SIG-M5 treated with dmso at 0.1 percent for 504 hours (cell line): ENCODE results near the gene GNAT2.

Experiments used
- DNase-seq: peaks from one replicate; lab custom pipeline; 2025; ENCODE audit not compliant: unreplicated experiment; lab: John Stamatoyannopoulos, UW

GNAT2 gene

DNA sequence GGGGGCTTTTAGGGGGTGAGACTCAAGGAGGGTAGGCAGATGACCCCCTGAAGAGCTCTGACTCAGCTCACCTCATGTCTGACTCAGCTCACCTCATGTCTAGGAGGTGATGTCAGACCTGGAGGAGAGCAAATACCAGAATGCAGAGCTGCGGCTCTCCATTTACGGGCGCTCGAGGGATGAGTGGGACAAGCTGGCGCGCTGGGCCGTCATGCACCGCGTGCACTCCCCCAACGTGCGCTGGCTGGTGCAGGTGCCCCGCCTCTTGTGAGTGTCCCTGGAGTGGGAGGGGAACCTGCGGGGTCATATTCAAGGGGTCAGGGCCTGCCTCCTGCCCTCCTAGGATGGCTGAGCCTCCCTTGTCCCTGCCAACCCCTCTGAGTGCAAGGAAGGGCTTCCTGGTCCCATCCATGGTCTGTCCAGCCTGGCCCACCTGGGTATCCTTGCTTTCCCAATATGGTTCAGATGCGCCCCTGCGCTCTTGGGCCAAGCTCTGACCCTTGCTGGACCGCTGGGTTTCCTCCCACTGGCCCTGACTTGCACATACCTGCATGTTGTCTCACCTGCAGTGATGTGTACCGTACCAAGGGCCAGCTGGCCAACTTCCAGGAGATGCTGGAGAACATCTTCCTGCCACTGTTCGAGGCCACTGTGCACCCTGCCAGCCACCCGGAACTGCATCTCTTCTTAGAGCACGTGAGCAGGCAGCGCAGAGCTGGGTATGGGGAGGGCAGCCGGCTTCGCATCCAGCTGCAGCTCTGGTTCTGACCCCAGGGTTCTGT, 9.3 kb upstream of the GNAT2 start:
- no peak for DNase-seq

DNA sequence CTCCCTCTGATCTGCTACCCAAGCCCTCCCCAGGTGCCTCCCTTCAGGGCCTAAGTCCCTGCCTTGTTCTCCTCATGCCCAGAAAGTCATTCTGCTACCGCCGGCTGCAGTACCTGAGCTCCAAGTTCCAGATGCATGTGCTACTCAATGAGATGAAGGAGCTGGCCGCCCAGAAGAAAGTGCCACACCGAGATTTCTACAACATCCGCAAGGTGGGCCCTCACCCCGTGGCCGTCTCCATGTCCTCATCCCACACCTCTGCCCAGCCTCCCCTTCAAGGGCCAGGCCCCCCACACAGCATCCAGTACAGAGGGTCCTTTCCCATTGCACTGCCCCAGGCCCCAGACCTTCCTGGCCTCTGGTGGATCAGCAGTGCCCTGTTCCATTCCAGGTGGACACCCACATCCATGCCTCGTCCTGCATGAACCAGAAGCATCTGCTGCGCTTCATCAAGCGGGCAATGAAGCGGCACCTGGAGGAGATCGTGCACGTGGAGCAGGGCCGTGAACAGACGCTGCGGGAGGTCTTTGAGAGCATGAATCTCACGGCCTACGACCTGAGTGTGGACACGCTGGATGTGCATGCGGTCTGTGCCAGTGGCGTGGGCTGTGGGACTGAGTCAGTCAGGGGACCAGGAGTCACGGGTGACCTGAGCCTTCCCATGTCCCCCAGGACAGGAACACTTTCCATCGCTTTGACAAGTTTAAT, 8.4 kb upstream of the GNAT2 start:
- DNase-seq: no peak

DNA sequence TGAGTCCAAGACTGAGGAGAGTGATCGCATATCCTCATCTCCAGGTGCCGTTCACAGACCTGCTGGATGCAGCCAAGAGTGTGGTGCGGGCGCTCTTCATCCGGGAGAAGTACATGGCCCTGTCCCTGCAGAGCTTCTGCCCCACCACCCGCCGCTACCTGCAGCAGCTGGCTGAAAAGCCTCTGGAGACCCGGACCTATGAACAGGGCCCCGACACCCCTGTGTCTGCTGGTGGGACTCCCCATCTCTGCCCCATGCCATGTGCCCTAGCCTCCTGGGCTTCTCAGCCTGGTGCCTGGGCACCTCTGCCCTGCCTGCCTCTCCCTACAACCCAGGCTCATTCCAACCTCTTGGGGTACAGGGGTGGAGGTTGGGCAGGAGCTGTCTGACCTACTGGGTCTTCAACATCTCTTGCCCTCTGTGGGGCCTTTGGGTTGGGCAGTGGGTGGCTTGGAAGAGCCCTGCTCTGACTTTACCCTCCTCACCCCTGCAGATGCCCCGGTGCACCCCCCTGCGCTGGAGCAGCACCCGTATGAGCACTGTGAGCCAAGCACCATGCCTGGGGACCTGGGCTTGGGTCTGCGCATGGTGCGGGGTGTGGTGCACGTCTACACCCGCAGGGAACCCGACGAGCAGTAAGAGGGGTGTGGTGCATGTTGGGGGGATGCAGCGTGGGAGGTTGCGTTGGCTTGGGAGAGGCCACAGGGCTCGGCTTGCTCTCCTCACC, 7.4 kb upstream of the GNAT2 start:
- DNase-seq: no peak

DNA sequence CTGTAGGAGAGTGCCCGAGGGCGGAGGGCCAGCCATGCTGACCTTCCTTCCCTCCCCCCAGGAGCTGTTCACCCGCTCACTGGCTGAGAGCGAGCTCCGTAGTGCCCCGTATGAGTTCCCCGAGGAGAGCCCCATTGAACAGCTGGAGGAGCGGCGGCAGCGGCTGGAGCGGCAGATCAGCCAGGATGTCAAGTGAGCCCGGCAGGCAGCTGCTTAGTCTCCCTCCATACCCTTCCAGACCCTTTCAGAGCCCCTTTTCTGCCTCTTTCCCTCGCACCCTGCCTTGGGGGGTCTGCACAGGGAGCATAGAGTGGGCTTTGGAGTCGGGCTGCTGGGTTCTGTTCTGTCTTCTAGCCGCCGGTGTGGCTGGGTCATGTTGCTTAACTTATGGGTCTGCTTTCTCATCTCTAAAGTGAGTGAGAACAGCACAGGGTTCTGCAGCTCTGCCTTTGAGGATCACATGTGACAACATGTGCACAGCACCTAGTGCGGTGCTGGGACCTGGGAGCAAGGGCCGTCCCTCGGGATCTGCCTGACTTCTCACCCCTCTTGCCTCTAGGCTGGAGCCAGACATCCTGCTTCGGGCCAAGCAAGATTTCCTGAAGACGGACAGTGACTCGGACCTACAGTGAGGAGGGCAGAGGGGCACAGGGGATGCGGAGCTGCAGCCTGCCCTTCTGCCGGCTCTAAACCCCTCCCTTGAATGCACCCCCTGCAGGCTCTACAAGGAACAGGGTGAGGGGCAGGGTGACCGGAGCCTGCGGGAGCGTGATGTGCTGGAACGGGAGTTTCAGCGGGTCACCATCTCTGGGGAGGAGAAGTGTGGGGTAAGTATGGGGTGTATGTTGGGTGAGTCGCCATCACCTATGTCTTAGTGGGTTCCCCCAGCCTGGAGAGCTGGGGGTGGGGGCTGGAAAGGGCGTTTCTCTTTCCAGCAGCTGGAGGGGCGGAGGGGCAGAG, 6.5 kb upstream of the GNAT2 start:
- DNase-seq: no peak

DNA sequence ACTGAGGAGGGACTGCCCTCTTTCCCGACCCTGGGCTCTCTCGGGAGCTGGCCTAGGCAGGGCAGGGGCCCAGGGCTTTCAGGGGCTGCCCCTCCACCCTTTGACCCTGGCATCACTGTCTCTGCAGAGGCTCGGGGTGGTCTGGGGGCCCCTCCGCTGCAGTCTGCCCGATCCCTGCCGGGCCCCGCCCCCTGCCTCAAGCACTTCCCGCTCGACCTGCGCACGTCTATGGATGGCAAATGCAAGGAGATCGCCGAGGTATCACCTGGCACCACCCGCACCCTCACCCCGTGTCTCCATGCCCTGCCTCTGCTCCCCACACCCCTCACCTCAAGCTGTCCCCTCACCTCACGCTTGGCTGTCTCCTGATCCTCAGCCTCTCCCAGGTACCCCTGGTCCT, 5.8 kb upstream of the GNAT2 start:
- DNase-seq: no peak

DNA sequence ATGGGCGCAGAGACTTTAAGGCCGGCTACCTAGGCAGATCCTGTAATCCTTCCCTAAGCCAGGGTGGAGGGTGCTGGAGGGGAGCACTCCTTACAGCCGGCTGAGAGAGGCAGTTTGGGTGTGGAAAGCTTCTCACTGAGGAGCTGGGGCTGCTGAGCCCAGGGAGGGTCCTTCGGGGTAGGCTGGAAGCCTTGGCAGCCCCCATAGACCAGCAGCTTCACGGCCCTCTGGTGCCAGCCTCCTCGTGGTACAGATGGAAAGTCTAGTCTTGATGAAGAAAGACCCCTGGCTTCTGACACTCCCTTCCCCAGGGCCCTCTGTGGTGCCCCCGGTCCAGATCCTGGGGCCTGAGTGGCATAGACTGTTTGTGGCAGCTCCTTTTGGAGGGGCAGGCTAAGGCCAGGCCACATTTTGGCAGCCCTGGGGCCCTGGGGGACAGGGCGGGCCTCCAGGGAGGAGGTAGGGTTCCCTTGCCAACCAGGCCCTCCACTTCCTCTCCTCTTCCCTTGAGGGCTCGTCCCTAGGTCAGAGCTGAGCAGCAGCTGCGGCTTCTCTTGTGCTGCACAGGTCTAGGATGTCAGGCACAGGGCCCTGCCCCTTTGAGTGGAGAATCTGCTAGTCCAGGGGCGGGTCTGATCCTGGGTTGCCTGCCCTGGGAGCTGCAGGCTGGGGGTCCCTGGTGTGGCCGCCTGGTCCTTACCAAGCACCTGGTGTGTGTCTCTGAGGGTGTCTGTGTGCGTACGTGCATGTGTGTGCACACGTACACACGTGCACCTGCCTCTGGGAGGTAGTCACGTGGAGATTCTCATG, 5.0 kb upstream of the GNAT2 start:
- DNase-seq: no peak

DNA sequence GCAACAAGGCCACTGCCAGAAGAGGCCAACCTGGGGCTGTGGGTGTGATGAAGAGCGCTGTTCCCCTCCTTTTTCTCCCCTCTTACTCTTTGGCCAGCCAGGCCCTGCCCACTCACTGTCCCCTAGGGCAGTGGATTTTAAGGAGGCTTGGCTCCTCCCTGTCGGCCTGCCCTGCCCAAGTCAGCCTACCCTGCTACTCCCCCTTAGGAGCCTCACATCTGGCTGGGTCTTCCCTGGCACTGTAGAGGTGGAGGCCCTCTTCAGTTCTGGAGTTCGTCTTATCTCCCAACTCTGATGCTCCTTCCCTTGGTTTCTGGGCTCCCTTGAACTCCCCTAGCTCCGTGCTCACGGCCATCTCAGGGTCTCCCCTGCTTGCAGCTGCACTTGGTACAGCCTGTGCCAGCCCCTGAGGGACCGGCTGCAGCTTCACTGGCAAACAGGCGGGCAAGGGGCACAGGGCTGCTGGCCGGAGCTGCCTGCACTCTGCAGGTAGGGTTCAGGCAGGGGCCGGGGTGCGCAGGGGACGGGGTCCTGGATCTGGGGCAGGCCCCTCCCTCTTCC, 4.3 kb upstream of the GNAT2 start:
- DNase-seq: no peak

DNA sequence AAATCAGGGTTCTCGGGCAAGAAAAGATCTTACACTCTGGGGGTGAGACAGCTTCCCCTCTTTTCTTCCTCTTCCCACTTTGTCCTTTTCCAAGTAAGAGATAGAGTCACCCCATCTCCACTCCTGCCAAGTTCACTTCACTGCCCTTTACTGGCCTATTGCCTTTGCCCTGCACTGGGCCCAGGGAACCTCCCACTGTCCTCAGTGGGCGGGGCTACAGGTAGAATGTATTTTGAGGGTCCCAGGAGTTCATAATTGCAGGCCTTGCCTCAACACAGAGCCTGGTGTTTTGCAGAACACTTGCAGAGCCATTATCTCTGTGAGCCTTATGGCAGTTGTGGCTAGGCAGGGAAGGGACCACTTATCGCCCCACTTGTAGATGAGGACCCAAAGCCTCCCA, 3.5 kb upstream of the GNAT2 start:
- DNase-seq: no peak

DNA sequence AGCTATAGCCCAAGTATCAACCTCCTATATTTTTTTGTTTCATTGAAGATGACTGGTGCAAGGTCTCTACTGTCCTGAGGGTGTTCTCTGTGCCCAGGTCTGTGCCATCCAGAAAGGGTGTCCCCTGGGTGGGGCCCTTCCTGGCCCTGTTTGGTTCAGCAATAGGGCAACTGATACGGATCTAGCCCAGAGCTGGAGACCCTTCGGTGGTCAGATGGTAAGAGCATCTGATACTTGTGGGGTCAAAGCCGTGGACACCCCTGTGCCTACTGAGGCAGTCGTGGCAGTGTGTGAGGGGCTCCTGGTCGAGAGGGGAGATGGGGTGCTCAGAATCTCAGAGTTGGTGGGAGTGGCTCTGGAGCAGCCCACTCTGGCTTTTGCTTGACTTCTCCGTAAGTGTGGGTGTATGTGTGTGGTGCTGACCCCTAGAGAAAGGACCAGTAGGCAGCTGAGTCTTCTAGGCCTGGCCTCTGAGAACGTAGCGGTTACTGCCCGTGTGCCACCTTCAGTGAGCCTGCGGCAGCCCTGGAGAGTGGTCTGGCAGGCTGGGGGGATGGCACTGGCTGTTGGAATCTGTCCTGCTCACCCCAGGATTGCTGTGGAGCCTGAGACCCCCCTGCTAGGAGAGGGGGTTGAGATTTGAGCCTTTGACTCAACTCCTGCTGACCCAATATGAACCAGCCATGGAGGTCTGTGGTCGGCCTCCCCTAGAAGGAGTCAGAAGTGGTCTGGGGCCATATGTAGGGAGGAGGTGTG, 2.9 kb upstream of the GNAT2 start:
- DNase-seq: no peak

DNA sequence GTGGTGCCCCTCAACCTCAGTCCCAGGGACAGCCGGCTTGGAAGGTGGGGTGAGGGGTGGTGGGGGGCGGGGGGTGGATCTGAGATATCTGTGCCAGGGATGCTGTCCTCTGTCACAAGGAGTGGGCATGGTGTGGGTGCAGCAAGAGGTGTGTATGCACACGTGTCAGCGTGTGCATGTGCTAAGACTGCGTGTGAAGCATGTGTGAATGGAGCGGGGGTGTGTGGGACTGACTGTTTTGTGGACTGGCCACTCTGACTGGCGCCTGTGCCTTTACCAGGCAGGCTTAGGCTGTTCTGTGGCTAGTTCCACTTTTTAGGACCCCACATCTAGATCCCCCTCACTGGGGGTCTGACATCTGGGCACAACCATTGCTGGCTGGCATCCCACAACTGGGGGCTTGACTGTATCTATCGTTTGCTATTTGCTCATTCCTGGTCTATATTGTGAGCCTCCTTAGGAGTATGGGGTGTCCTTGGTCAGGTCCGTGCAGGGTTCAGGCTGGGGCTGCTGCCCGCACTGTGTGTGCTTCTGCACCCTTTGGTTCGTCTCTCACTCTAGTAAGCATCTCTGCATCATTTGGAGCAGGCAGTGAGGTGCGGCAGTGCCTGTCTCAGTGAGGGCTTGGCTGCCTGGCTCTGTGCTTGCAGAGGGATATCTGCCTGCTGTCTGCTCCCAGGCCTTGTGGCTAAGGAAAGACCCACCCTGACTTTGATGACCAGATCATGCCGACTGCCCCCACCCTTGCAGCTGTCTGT, 2.1 kb upstream of the GNAT2 start:
- no peak for DNase-seq

DNA sequence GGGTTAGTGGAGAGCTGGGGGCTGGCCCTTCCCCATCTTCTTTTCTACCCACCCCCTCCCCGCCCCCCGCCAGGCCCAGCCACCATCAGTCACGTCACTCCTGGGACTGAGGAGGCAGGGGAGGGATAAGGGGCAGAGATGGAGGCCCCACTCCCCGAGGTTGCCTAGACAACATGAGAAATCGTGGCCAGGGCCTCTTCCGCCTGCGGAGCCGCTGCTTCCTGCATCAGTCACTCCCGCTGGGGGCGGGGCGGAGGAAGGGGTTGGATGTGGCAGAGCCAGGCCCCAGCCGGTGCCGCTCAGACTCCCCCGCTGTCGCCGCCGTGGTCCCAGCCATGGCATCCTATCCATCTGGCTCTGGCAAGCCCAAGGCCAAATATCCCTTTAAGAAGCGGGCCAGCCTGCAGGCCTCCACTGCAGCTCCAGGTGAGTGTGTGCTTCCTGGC, 1.4 kb upstream of the GNAT2 start:
- DNase-seq: peak; percentile 92

DNA sequence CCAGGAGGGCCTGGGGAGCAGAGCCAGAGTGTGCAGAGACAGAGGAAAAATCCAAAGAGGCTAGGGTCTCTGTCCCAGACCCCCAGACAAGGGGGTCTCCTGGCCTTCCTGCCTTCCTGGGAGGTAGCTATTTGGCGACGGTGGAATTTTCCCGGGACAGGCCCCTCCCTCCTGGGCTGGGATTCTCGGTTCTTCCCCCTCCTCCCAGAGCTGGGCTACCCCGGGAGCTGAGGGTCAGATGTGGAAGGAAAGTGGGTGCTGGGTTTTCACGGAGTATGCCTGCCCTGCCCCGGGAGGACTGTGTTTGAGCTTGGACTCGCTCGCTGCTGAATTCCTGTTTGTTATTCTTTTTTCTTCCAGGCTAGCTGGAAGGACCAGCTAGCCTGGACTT, 980 bp upstream of the GNAT2 start:
- DNase-seq: peak; percentile 51

DNA sequence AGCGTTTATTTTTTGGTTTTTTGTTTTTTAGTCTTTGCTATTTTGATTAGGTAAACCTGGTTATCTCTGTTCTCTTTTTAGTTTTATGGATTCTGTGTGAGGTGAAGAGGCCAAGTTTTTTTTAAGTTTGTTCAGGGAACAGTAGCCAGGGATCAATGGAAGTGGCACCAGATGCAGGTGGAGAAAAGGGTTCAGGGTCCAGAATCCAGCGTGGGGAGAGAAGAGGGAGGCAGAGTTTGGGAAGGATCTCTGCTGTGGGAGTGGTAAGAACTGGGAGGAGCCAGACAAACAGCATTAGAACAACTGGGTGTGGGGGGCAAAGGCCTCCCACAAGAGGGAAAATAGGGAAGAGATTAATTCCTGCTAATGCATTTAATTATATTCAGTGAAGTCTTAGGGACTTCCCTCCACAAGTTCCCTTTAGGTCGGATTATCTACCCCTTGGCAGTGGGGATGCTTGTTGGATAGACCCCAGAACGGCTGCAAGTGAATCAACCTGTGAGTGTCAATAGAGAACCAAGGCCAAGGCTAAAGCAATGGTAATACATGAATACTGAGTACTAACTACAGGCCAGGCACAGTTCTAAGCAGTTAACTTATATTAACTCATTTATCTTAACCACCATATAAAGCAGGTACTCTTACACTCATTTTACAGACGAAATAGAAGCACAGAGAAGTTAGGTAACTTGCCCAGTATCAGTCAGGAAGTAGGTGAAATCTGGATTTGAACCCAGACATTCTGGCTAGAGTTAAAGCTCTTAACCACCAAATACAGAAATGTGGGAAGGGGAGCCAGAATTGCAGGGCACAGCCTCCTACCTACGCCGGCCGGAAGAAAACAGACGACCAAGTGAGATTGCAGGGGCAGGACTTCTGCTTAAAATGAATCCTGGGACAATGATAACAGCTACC, 498 bp downstream of the GNAT2 start:
- no peak for DNase-seq

DNA sequence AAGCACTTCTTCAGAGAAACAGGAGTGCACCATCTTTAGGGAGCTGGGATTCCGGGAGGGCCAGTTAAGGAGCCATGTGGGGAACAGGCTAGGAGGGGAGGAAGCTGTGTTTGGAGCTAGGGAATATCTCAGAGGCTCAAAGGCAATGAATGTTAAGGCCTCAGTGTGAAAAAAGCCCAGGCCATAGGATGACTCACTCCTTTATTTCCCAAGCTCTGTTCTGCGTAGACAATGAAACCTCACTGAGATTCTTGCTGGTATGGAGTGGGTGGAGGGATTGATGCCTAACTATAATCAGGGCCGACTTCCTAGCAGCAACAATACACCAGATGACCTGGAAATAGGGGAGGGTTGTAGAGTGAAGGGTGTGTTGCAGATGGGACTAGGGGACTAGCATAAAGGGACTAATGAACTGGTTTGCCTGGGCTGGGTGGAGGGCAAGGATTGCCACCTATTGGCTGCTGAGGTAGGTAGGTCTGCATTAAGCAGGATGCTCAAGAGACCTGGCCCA, 2.1 kb downstream of the GNAT2 start:
- peak; percentile 80 for DNase-seq

DNA sequence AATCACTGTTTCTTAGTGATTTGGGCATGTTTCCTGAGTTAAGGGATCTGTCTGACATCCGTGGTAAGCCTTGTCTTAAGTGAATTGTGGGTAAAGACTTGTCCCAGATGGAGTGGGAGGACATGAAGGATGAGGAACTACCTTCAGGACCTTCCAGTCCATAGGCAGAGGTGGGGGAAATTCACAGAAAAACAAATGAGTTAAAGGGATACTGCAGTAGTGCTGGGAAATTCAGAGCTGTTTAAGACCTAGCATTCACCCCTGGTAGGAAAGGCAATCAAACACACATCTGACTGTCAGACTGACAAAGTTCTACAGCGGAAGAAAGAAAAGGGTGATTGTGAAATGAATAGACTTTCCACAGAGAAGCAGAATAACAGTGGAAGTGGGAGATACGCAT, 3.0 kb downstream of the GNAT2 start:
- peak; percentile 51 for DNase-seq

DNA sequence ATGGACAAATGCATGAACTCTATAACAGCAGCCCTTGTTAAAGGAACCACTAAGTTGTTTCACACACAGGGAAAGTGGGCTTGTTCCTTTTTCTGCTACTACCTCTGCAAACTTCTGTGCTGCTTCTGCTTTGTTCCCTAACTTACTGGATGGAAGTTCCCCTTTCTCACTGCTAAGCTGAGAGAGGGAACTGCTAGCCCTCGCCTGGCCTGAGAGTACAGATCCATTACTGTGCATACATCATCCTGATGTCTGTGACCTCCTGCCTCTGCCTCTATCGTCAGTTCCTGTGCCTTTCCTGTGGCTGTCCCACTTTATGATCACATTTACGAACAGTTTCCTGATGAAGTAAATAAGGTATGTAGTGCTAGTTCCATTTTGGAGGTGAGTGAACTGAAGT, 3.5 kb downstream of the GNAT2 start:
- peak; percentile 97 for DNase-seq
